Breast epithelium (tissue), 3 donors: ENCODE results near the gene LCP2.

ENCODE experiments used
- CTCF ChIP-seq, 3 donors: fragments of 450-650 bp; IDR thresholded peaks; one replicate each; pipeline ENCODE4 v1.5.1; 2016 to 2017; ENCODE audit warnings: antibody characterized with exemption in 3 of 3, mild to moderate bottlenecking in 3 of 3, moderate library complexity in 3 of 3
- POLR2A ChIP-seq: fragments of 450-650 bp; IDR thresholded peaks from one replicate; pipeline ENCODE4 v1.6.1; 2016; ENCODE audit warnings: antibody characterized with exemption, mild to moderate bottlenecking, moderate library complexity
- POLR2AphosphoS5 ChIP-seq, 3 donors: sonication (generic); formaldehyde crosslinking; IDR thresholded peaks; one replicate each; pipeline ENCODE4 v1.6.1; 2017; ENCODE audit warnings: antibody characterized with exemption in 3 of 3

- TF ChIP-seq CTCF (IDR thresholded peaks at IDR 0.05) (no peak), POLR2A (no peak), POLR2AphosphoS5 (IDR thresholded peaks at IDR 0.05) (no peak)
These were observed 91.4 kb downstream of the LCP2 start for GRCh38 chr5:170206216-170206615.
